Measurements from ENCODE around the gene P2RX7. TPM values are rescaled to one million over a fixed set of nuclear protein-coding genes. Genes with fewer than 3 reads are reported as not detected.
"Not testable (repeated sequence)": the region's sequence is repeated elsewhere in the genome, so short reads cannot be mapped to it uniquely, and the experiment has no call there.

P2RX7 gene
- polyA plus RNA-seq, 1 donor from 2014 or later, result not detected

DNA sequence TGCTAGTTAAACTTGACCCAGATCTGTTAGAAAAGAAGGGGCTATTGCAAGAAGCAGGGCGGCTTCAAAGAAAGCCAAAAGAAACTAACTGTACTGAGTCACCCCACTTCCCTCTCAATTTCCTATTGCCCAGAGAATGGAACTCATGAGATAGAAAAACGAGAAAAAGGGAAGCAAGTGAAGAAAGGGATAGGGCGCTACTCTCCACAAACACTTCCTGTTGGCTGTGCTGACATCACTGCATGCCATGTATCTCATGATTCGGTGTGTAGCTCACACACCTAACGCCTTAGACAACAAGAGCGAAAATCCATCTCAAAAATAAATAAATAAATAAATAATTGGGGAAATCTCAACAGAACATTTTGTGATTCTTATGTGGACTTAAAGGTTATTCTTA, 64.2 kb downstream of the P2RX7 start:
- Histone ChIP-seq H3K9me2 (ENCODE audit: insufficient read depth, low read length) (no peaks in the 10 kb centered on the region), H3K79me2 (replicated peaks; ENCODE audit: insufficient read depth, low read length) (no peaks in the 10 kb centered on the region), H3K9me3 (ENCODE audit: low read length) (no peaks in the 10 kb centered on the region), H2AFZ (ENCODE audit: low read depth, low read length) (no peak overlapping the region), H3K27me3 (ENCODE audit: insufficient read depth, low read depth, low read length) (no peaks in the 10 kb centered on the region), H3K4me3 (ENCODE audit: low read length) (no peak overlapping the region), H3K4me2 (ENCODE audit: low read length) (no peak overlapping the region), H3K36me3 (ENCODE audit: insufficient read depth, low read length) (no peaks in the 10 kb centered on the region), H3F3A (ENCODE audit: insufficient read depth, low read length, poor library complexity, severe bottlenecking) (no peaks in the 10 kb centered on the region), H4K20me1 (ENCODE audit: insufficient read depth) (no peaks in the 10 kb centered on the region), H3K27ac (ENCODE audit: low read length) (no peak overlapping the region), H3K9ac (ENCODE audit: low read length) (no peak overlapping the region)
- no peak for TF ChIP-seq EZH2 (IDR thresholded peaks at IDR 0.05; ENCODE audit: borderline replicate concordance, insufficient read depth, low read length, poor library complexity, severe bottlenecking)
- TF ChIP-seq, protein P1, sequence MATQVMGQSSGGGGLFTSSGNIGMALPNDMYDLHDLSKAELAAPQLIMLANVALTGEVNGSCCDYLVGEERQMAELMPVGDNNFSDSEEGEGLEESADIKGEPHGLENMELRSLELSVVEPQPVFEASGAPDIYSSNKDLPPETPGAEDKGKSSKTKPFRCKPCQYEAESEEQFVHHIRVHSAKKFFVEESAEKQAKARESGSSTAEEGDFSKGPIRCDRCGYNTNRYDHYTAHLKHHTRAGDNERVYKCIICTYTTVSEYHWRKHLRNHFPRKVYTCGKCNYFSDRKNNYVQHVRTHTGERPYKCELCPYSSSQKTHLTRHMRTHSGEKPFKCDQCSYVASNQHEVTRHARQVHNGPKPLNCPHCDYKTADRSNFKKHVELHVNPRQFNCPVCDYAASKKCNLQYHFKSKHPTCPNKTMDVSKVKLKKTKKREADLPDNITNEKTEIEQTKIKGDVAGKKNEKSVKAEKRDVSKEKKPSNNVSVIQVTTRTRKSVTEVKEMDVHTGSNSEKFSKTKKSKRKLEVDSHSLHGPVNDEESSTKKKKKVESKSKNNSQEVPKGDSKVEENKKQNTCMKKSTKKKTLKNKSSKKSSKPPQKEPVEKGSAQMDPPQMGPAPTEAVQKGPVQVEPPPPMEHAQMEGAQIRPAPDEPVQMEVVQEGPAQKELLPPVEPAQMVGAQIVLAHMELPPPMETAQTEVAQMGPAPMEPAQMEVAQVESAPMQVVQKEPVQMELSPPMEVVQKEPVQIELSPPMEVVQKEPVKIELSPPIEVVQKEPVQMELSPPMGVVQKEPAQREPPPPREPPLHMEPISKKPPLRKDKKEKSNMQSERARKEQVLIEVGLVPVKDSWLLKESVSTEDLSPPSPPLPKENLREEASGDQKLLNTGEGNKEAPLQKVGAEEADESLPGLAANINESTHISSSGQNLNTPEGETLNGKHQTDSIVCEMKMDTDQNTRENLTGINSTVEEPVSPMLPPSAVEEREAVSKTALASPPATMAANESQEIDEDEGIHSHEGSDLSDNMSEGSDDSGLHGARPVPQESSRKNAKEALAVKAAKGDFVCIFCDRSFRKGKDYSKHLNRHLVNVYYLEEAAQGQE (IDR thresholded peaks at IDR 0.05; ENCODE audit: borderline replicate concordance), result no peak
- no peak for TF ChIP-seq MXI1 (conservative IDR thresholded peaks at IDR 0.05; ENCODE audit: poor library complexity, severe bottlenecking)
- no peak for TF ChIP-seq TAF1 (IDR thresholded peaks at IDR 0.05; ENCODE audit: low read depth)
- TF ChIP-seq POLR2AphosphoS5 (IDR thresholded peaks at IDR 0.05), result no peak
- TF ChIP-seq SMC3 (conservative IDR thresholded peaks at IDR 0.05; ENCODE audit: poor library complexity), result no peak
- no peak for TF ChIP-seq RAD21 (conservative IDR thresholded peaks at IDR 0.05)
- no peak for TF ChIP-seq EP300 (conservative IDR thresholded peaks at IDR 0.05; ENCODE audit: poor library complexity, severe bottlenecking)
- TF ChIP-seq, protein P2, sequence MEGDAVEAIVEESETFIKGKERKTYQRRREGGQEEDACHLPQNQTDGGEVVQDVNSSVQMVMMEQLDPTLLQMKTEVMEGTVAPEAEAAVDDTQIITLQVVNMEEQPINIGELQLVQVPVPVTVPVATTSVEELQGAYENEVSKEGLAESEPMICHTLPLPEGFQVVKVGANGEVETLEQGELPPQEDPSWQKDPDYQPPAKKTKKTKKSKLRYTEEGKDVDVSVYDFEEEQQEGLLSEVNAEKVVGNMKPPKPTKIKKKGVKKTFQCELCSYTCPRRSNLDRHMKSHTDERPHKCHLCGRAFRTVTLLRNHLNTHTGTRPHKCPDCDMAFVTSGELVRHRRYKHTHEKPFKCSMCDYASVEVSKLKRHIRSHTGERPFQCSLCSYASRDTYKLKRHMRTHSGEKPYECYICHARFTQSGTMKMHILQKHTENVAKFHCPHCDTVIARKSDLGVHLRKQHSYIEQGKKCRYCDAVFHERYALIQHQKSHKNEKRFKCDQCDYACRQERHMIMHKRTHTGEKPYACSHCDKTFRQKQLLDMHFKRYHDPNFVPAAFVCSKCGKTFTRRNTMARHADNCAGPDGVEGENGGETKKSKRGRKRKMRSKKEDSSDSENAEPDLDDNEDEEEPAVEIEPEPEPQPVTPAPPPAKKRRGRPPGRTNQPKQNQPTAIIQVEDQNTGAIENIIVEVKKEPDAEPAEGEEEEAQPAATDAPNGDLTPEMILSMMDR (IDR thresholded peaks at IDR 0.05; ENCODE audit: poor library complexity, severe bottlenecking), result no peak

DNA sequence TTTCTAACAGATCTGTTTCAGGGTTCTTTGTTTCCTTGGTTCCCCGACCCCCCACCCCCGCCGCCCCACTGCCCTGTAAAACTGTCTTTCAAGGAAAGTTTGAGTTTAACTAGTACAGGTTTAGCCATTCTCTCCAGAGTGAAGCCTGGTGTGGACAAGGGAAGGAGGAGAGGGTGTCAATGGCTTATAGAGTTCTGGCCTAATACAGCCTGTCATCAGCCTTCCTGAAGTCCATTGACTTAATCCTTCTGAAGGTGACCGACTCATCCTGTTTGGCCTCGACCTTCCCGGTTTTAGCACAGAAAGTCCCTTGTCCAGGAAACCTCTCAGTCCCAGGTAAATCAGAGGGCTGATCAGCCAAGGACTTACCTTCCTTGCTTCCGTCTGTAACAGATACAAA, 66.3 kb downstream of the P2RX7 start:
- H4K20me1 ChIP-seq (ENCODE audit: insufficient read depth), result no peaks in the 10 kb centered on the region
- H3K9ac ChIP-seq (ENCODE audit: low read length), result no peak overlapping the region
- no peak overlapping the region for H3K4me3 ChIP-seq (ENCODE audit: low read length)
- no peak for TF ChIP-seq SMC3 (conservative IDR thresholded peaks at IDR 0.05; ENCODE audit: poor library complexity)
- no peak for TF ChIP-seq POLR2AphosphoS5 (IDR thresholded peaks at IDR 0.05)
- H3K27ac ChIP-seq (ENCODE audit: low read length), result no peak overlapping the region
- H3K36me3 ChIP-seq (ENCODE audit: insufficient read depth, low read length), result no peaks in the 10 kb centered on the region
- no peaks in the 10 kb centered on the region for H3K9me2 ChIP-seq (ENCODE audit: insufficient read depth, low read length)
- H3K4me2 ChIP-seq (ENCODE audit: low read length), result no peak overlapping the region
- no peaks in the 10 kb centered on the region for H3F3A ChIP-seq (ENCODE audit: insufficient read depth, low read length, poor library complexity, severe bottlenecking)
- H3K27me3 ChIP-seq (ENCODE audit: insufficient read depth, low read depth, low read length), result no peaks in the 10 kb centered on the region
- no peaks in the 10 kb centered on the region for H3K9me3 ChIP-seq (ENCODE audit: low read length)
- H3K79me2 ChIP-seq (replicated peaks; ENCODE audit: insufficient read depth, low read length), result no peaks in the 10 kb centered on the region
- no peak overlapping the region for H2AFZ ChIP-seq (ENCODE audit: low read depth, low read length)

- H3K9me3 ChIP-seq (ENCODE audit: low read length), result not testable (repeated sequence)
These were observed 68.5 kb downstream of the P2RX7 start for GRCh38 chr12:121201140-121201539.

More at GRCh38 chr12:121201140-121201539, 68.5 kb downstream of the P2RX7 start:
- H3K27ac ChIP-seq (ENCODE audit: low read length); H3K27me3 ChIP-seq (ENCODE audit: insufficient read depth, low read depth, low read length); H2AFZ ChIP-seq (ENCODE audit: low read depth, low read length); H3K79me2 ChIP-seq (replicated peaks; ENCODE audit: insufficient read depth, low read length); H3K9ac ChIP-seq (ENCODE audit: low read length); H3K36me3 ChIP-seq (ENCODE audit: insufficient read depth, low read length); H3K4me2 ChIP-seq (ENCODE audit: low read length); H3K9me2 ChIP-seq (ENCODE audit: insufficient read depth, low read length); H4K20me1 ChIP-seq (ENCODE audit: insufficient read depth); H3K4me3 ChIP-seq (ENCODE audit: low read length); H3F3A ChIP-seq (ENCODE audit: insufficient read depth, low read length, poor library complexity, severe bottlenecking): not testable (repeated sequence)
